Stimulated activated CD8-positive, alpha-beta memory T cell treated with anti-CD3 and anti-CD28 coated beads, Interleukin-15, amount 100 ng/mL, for 1 hour (primary cell): ENCODE data around the gene EMX1.

Experiments
- DNase-seq: peaks from one replicate; pipeline ENCODE4 v3.0.0-alpha.2; 2020; ENCODE audit warnings: low read depth

The EMX1 gene

DNA sequence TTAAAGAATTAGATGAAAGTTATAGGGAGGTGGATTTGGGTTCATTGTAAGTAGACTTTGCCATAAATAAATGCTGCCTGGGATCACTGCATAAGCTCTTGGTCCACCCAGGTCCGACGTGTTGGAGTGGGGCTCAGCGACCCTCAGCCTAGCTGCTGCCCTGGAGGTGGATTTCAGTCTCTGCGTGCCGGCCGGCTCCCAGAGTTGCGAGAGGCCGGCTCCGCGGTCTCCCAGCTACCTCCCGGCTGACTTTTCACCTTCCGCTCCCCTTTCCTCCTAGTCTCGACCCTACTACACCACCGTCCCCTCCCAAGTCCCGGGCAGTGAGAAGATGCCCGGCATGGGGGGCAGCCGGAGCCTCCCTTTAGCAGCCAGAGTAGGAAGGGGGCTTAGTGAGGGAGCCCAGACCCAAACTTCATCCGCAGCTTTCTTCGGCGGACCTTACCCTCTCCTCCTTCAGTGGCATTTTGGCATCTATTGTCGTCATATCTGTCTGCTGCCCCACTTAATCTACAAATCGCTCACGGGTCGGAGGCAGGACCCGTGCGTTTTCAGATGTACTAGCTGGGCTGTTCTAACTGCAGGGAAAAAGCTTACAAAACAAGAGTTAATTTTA is 8.1 kb downstream of the EMX1 start:
- no peak for DNase-seq

- DNase-seq: no peak
Measured at GRCh38 chr2:72926368-72926767, 9.0 kb downstream of the EMX1 start.

DNA sequence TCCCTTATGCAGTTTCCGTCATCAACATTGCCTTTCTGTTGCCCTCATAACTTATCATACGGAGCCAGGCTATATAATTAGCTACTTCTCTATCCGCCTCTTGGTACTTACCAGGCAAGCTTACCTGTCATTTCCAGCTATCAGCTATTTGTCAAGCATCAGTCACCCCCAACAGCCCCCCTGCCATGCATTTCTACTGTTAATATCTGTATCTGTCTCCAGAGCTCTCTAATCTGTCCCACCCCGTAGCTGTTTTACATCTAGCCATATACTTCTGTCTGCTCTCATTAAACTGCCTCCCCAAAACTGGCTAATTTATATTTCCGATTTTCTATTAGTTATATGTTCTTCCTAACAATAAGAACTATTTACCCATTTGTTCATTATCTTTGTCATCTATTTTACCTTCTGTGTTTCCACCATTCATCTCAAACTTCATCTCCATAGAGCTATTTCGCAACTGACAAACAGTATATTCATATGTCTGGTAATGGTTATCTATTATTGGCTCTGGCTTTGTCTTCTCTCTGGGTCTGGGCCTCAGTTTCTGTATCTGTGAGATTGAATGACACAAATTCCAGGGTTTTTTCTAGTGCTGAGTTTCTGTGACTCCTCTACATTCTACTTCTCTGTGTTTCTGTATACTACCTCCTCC is 9.6 kb downstream of the EMX1 start:
- DNase-seq: no peak

DNA sequence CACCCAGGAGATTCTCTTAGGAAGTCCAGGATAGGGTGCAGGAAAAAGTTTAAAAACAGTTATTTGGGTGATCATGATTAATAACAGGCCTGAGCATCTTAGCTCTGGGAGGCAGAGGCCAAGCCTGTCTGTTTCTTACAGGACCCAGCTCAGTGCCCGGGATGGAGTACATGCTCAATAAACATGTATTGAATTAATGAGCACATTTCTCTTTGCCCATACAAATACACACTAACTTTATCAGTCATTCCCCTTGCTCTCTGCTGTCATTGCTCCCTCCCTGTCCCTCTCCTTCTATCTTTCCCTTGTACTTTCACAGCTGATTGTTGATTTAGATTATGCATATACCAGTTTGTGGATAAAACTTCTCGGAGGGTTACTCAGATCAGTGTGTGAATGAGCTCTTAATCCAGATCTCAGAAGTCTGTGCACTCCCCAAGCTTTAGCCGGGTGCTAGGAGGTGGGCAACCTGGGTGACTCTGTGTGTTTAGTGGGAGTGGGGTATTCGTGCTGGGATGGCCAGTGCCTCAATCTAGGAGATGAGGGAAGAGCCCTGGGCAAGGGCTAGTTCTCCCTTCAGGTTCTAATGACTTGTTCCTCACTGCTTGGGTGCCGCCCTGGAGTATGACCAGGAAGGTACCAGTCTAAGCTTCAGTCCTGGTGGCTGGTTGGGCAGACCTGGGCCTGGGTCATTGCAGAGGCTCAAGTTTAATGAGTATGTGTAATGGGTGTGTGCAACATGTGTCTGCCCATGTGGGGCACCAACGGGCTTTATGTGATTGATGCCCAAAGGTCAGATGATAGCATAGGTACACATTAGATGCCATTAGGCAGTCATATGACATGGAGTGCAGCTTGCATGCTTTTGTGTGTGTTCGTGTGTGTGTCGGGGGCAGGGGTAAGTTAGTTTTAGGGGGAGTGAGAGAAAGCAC is 10.6 kb downstream of the EMX1 start:
- DNase-seq: no peak

DNA sequence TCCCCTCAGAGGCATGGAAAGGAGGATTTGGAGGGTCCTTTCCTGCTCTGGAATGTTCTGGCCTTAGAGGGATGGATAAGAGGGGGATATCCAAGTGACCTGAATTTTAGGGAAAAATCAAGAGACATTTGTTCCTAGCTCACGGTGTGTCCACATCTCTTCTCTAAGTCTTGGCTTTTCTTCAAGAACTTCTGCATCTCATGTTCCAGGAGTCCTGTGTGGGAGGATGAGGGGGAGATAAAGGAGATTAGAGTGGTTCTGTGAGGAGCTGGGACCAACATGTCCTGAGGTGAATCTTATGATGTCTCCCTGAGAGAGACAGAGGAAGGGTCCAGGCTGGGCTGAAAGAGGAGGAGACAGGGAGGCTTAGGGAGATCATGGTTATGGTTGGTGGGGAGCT is 11.7 kb downstream of the EMX1 start:
- no peak for DNase-seq

DNA sequence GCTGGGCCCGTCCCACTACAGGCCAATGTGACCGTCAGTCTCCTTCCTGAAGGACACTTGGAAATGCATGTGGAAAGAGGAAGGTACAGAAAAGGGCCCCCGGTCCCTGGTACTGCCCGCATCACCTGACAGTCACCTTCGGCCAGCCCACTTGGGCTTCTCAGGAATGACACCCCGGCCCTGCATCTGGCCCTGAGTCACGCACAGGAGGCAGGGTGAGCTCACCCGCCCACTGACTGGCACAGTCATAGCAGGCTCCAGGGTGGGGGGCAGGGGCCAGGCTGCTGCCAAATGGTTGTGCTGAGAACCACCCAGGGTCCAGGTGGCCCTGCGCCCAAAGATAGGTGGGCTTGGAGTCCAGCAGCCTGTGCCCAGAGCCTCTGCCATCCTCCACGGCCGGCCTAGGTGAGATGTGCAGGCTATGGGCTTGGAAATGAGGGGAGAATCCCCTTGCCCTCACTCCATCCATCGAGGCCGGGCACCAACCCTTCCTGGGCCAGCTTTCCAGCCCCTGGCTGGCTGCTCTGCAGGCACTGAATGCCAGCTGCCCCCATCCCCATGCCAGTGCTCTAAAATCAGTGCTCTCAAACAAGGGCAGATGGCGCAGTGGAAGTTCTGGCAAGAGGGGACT is 14.1 kb downstream of the EMX1 start:
- DNase-seq: no peak

DNA sequence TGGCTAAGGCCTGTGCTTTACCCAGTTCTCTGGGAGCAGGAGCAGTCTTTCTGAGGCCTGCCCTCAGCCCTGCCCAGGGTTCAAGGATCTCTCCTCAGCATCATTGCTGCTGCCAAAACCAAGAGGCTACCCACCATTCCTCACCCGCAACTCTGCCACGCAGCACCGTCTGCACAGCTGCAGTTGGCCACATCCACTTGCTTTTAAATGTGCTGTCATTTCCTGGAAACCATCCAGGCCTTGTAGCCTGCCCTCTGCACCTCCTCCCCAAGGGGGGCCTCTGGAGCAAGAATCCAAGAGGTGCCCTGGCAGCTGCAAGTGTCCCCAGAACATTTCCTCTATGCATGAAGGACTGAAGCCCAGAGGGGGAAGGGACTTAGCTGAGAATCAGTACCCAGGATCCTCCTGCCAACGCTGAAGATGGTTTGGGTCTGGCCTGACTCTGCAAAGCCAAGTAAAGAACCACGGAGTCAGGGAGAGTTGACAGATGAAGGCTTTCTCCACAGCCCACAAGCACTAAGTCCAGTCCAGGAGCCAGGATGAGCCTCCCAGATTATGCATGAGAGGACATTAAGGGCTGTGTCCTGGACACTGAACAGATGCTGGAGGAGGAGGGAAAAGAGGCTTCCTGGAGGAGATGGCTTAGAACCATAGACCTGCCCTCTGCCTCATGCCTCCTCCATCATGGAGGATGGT is 14.9 kb downstream of the EMX1 start:
- no peak for DNase-seq

DNA sequence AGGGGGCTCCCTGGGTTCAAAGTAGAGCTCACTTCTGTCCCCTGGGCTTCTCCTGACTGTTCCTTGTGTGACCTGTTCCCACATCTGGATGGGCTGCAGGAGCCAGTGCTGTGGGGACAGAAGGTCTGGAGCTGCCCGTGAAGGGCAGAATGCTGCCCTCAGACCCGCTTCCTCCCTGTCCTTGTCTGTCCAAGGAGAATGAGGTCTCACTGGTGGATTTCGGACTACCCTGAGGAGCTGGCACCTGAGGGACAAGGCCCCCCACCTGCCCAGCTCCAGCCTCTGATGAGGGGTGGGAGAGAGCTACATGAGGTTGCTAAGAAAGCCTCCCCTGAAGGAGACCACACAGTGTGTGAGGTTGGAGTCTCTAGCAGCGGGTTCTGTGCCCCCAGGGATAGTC is 15.5 kb downstream of the EMX1 start:
- DNase-seq: no peak

- DNase-seq: no peak
Measured at GRCh38 chr2:72933207-72933606, 15.9 kb downstream of the EMX1 start.

GRCh38 chr2:72933646-72934151 is 16.4 kb downstream of the EMX1 start:
- no peak for DNase-seq

- DNase-seq: no peak
Measured at GRCh38 chr2:72934683-72935610, 17.6 kb downstream of the EMX1 start.

DNA sequence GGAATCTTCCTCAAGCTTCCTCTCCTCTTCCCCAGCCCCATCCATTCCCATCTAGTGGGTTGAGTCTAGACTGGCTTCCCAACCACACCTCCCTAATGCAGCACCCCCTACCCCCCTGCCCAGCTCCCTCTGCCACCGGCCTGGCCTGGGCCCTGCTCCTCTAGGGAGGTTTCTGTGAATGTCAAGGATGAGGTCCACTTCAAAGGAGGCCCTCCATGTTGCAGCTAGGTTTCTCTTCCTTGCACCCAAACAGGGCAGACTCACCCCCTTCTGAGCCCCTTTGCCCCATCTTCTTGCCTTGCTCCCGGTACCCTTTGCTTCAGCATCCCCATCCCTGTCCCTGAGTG is 18.3 kb downstream of the EMX1 start:
- no peak for DNase-seq

GRCh38 chr2:72936660-72937355 is 19.5 kb downstream of the EMX1 start:
- no peak for DNase-seq

GRCh38 chr2:72937356-72937669 is 20.0 kb downstream of the EMX1 start:
- no peak for DNase-seq

- no peak for DNase-seq
Measured at GRCh38 chr2:72938455-72938854, 21.1 kb downstream of the EMX1 start.

- no peak for DNase-seq
Measured at GRCh38 chr2:72940361-72940760, 23.0 kb downstream of the EMX1 start.

- DNase-seq: no peak
Measured at GRCh38 chr2:72940786-72941185, 23.5 kb downstream of the EMX1 start.

DNA sequence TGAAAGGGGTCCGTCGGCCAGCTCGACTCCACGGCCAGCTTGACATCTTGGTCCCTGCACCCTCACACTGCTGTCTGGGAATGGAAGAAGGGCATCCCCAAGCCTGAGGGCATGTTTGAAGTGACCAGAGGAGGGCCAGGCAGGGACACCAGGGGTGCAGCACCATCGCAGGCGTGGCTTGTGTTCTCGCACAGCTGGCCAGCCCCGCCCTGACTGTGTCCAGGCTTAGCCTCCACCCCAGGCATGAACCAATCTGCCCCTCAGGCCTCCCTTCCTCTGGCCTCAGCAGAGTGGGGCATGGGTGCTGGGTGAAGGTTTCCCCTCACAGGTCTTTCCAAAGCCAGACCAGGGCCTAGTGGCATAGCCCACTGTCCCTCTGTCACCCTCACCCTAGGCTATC is 25.0 kb downstream of the EMX1 start:
- DNase-seq: no peak

GRCh38 chr2:72942881-72943418 is 25.6 kb downstream of the EMX1 start:
- DNase-seq: no peak
